Upper lobe of left lung (tissue), 4 donors: Measurements from ENCODE around the gene TMCC1.

Source experiments
- CTCF ChIP-seq, 6 experiments: fragments of 450-650 bp in 4 of 6; fragments of 200-600 bp in 2 of 6; sonication (generic) in 2 of 6; IDR thresholded peaks; one replicate each; pipeline ENCODE4 v1.5.1; 2016 to 2019; ENCODE audit warnings: antibody characterized with exemption in 6 of 6
- EP300 ChIP-seq, 4 donors: sonication (generic); formaldehyde crosslinking; IDR thresholded peaks; one replicate each; pipeline ENCODE4 v1.5.1; 2017; ENCODE audit warnings: antibody characterized with exemption in 4 of 4, control low read depth in 2 of 4
- POLR2A ChIP-seq, 4 donors: fragments of 450-650 bp; IDR thresholded peaks; one replicate each; pipeline ENCODE4 v1.5.1; 2016 to 2017; ENCODE audit warnings: antibody characterized with exemption in 4 of 4, mild to moderate bottlenecking in 2 of 4
- POLR2AphosphoS5 ChIP-seq, 2 donors: sonication (generic); formaldehyde crosslinking; IDR thresholded peaks; one replicate each; pipeline ENCODE4 v1.5.1; 2017; ENCODE audit warnings: antibody characterized with exemption in 2 of 2

DNA sequence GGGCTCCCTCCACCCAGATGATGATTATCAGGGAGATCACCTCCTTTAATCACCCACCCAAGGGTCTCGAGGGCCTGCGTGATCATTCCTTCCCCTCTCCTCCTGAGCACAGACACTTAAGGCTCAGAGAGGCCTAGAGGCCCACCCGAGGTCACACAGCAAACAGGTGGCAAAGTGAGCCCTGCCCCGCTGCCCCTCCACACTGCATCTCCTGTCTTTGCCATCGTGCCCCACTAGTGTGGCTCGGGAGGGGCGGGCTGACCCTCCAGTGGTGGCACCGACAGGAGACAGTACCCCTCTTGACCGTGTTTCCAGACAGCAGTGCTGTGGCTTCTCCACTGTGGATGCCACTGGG, 282.1 kb downstream of the TMCC1 start:
- TF ChIP-seq CTCF (IDR thresholded peaks at IDR 0.05) = no peak
- TF ChIP-seq POLR2A (IDR thresholded peaks at IDR 0.05) = no peak
- TF ChIP-seq POLR2AphosphoS5 (IDR thresholded peaks at IDR 0.05) = no peak
- TF ChIP-seq EP300 (IDR thresholded peaks at IDR 0.05) = no peak
